HepG2 (cell line): ENCODE data around the gene FBXW12. TPM values are rescaled to one million over a fixed set of nuclear protein-coding genes. Genes with fewer than 3 reads are reported as not detected.

Experiments
- BRCA1 ChIP-seq: sonication (generic); formaldehyde crosslinking; IDR thresholded peaks from 2 replicates; pipeline ENCODE4 v1.4.0; 2020; ENCODE audit warnings: missing genetic modification reagents
- ELF3 ChIP-seq: IDR thresholded peaks from 2 replicates; pipeline ENCODE4 v1.6.1; 2016; ENCODE audit warnings: missing genetic modification reagents, missing compliant biosample characterization
- FOXA3 ChIP-seq: IDR thresholded peaks from 2 replicates; pipeline ENCODE4 v1.6.1; 2016; ENCODE audit warnings: missing genetic modification reagents, missing compliant biosample characterization
- GABPB1 ChIP-seq: IDR thresholded peaks from 2 replicates; pipeline ENCODE4 v1.6.1; 2016; ENCODE audit warnings: mild to moderate bottlenecking, missing genetic modification reagents, moderate library complexity, missing compliant biosample characterization
- HDAC2 ChIP-seq: sonication (generic); formaldehyde crosslinking; IDR thresholded peaks from 2 replicates; pipeline ENCODE4 v1.4.0; 2020; ENCODE audit warnings: missing genetic modification reagents
- HOXA3 ChIP-seq: sonication (generic); formaldehyde crosslinking; IDR thresholded peaks from 2 replicates; pipeline ENCODE4 v1.5.0; 2020; ENCODE audit warnings: missing genetic modification reagents
- NFKBIZ ChIP-seq: IDR thresholded peaks from 2 replicates; pipeline ENCODE4 v1.6.1; 2018; ENCODE audit warnings: missing genetic modification reagents, missing compliant biosample characterization
- PITX1 ChIP-seq: sonication (generic); formaldehyde crosslinking; IDR thresholded peaks from 2 replicates; pipeline ENCODE4 v1.5.1; 2020; ENCODE audit warnings: mild to moderate bottlenecking, missing genetic modification reagents
- SOX6 ChIP-seq, 2 experiments: fragments of 450-650 bp in 1 of 2; sonication (generic) in 1 of 2; formaldehyde crosslinking in 1 of 2; IDR thresholded peaks; 2 replicates each; pipeline versions ENCODE4 v1.4.0 to v1.6.1; 2017 to 2020; ENCODE audit warnings: antibody characterized with exemption in 1 of 2, mild to moderate bottlenecking in 1 of 2, missing genetic modification reagents in 1 of 2
- ZBTB42 ChIP-seq: sonication (generic); formaldehyde crosslinking; IDR thresholded peaks from 2 replicates; pipeline ENCODE4 v1.5.0; 2020; ENCODE audit warnings: mild to moderate bottlenecking, missing genetic modification reagents
- ZBTB7A ChIP-seq: sonication (generic); formaldehyde crosslinking; IDR thresholded peaks from 2 replicates; pipeline ENCODE4 v1.8.0; 2022; ENCODE audit warnings: mild to moderate bottlenecking, missing genetic modification reagents
- ZFP1 ChIP-seq: IDR thresholded peaks from 2 replicates; pipeline ENCODE4 v1.6.1; 2016
- ZNF496 ChIP-seq: sonication (generic); formaldehyde crosslinking; IDR thresholded peaks from 2 replicates; pipeline ENCODE4 v1.8.1; 2023; ENCODE audit warnings: mild to moderate bottlenecking, moderate library complexity, missing genetic modification reagents; ENCODE audit not compliant: insufficient replicate concordance
- ZNF570 ChIP-seq: sonication (generic); formaldehyde crosslinking; IDR thresholded peaks from 2 replicates; pipeline ENCODE4 v1.4.0; 2020; ENCODE audit warnings: mild to moderate bottlenecking, missing genetic modification reagents, borderline replicate concordance
- polyA plus RNA-seq, 8 experiments: library from polyadenylated mRNA; depleted of rRNA in 3 of 8; stranded (reverse) in 7 of 8; unstranded in 1 of 8; fragments of >200 nt; fragmentation: Illumina TruSeq in 4 of 8; extraction: Trizol in 4 of 8; gene quantifications; 2 replicates each; pipeline versions ENCODE4 v1.2.1 to v1.2.3, GENCODE V29; 2011 to 2016; ENCODE audit warnings: low read depth in 4 of 8, missing spikeins in 1 of 8, mixed read lengths in 1 of 8; ENCODE audit not compliant: insufficient read depth in 1 of 8
- total RNA-seq, 5 experiments: library from RNA; depleted of rRNA; stranded (reverse); fragments of >200 nt; fragmentation: Illumina TruSeq; extraction: Trizol; gene quantifications; 2 replicates each; pipeline ENCODE4 v1.2.3, GENCODE V29; 2016; ENCODE audit warnings: low read depth in 1 of 5
- TF ChIP-seq, protein P1 (sequence below): sonication (generic); formaldehyde crosslinking; IDR thresholded peaks from 2 replicates; pipeline ENCODE4 v1.4.0; 2020; ENCODE audit warnings: missing genetic modification reagents
- TF ChIP-seq, protein P2 (sequence below): sonication (generic); formaldehyde crosslinking; IDR thresholded peaks from 2 replicates; pipeline ENCODE4 v1.5.0; 2020; ENCODE audit warnings: missing genetic modification reagents
- TF ChIP-seq, protein P3 (sequence below): sonication (generic); formaldehyde crosslinking; IDR thresholded peaks from 2 replicates; pipeline ENCODE4 v1.5.1; 2020; ENCODE audit warnings: missing genetic modification reagents, mild to moderate bottlenecking, borderline replicate concordance
- TF ChIP-seq, protein P4 (sequence below): sonication (generic); formaldehyde crosslinking; IDR thresholded peaks from 2 replicates; pipeline ENCODE4 v1.4.0; 2020; ENCODE audit warnings: missing genetic modification reagents, borderline replicate concordance
- TF ChIP-seq, protein P5 (sequence below): sonication (generic); formaldehyde crosslinking; IDR thresholded peaks from 2 replicates; pipeline ENCODE4 v1.4.0; 2020; ENCODE audit warnings: missing genetic modification reagents

The FBXW12 gene
- total and polyA plus RNA-seq, 2 of the 13 experiments (the other 11 are each of a cell fraction or from before 2014, with no cell fraction given) = not detected

DNA sequence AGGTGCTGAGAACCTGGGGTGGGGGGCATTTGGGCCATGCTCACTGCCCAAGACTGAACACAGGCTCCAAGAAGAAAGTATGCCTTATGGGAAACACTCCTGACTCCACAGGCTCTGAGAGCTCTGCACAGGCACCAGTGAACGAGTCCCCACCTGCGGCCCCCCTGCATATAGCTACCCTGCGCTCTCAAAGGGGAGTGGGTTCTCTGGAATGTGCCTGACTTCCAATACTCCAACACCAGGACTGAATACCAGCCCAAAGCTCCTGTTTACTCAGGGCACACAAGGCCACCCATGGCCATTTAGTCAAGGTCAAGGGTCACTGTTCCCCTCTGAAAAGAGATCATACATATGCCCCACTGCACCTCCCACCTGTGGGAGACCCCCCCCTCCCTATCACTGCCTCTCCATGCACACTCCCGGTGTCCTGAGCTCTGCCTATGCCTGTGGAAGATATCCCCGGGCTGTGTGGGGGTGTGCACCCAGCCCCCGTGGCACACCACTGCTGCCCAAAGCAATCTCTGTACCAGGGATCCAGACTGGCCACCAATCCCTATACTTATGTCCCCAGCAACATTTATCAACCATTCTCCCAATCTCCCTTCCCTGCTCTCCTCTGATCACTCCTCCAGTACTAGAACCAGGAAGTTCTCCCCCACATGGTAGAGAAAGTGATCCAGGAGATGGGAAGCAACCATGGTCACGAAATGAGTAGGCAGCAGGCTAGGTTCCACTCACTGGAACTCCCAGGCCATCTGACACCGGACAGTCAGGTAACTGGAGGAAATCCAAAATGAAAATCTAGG lies 59.4 kb downstream of the FBXW12 start (continued):
- TF ChIP-seq, protein P1, sequence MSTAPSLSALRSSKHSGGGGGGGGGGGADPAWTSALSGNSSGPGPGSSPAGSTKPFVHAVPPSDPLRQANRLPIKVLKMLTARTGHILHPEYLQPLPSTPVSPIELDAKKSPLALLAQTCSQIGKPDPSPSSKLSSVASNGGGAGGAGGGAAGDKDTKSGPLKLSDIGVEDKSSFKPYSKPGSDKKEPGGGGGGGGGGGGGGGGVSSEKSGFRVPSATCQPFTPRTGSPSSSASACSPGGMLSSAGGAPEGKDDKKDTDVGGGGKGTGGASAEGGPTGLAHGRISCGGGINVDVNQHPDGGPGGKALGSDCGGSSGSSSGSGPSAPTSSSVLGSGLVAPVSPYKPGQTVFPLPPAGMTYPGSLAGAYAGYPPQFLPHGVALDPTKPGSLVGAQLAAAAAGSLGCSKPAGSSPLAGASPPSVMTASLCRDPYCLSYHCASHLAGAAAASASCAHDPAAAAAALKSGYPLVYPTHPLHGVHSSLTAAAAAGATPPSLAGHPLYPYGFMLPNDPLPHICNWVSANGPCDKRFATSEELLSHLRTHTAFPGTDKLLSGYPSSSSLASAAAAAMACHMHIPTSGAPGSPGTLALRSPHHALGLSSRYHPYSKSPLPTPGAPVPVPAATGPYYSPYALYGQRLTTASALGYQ = peak; percentile 90
- TF ChIP-seq ZBTB42 (CRISPR knock-in tag) (no peak), ZNF496 (CRISPR knock-in tag) (no peak), ZFP1 (CRISPR knock-in tag) (peak; percentile 53; the same call in 1 of the 2 replicates), PITX1 (CRISPR knock-in tag) (peak; percentile 90), NFKBIZ (CRISPR knock-in tag) (peak; percentile 82; the same call in 1 of the 2 replicates), ZNF570 (CRISPR knock-in tag) (no peak), SOX6 (IDR thresholded peaks at IDR 0.05) (no peak), SOX6 (CRISPR knock-in tag; IDR thresholded peaks at IDR 0.05) (peak; percentile 85), HOXA3 (CRISPR knock-in tag) (peak; percentile 92), BRCA1 (CRISPR knock-in tag) (no peak), ELF3 (CRISPR knock-in tag) (peak; percentile 65), HDAC2 (CRISPR knock-in tag) (peak; percentile 95), FOXA3 (CRISPR knock-in tag) (peak; percentile 97), ZBTB7A (peak; percentile 100), GABPB1 (peak; percentile 46)
- TF ChIP-seq, protein P2, sequence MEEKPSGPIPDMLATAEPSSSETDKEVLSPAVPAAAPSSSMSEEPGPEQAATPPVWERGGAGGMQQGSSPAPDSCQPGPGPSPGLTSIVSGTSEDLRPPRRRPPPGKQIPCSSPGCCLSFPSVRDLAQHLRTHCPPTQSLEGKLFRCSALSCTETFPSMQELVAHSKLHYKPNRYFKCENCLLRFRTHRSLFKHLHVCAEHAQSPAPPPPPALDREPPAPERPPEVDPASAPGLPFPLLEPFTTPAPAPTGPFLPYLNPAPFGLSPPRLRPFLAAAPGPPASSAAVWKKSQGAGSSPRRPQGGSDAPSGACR (CRISPR knock-in tag) = peak; percentile 79
- TF ChIP-seq, protein P3, sequence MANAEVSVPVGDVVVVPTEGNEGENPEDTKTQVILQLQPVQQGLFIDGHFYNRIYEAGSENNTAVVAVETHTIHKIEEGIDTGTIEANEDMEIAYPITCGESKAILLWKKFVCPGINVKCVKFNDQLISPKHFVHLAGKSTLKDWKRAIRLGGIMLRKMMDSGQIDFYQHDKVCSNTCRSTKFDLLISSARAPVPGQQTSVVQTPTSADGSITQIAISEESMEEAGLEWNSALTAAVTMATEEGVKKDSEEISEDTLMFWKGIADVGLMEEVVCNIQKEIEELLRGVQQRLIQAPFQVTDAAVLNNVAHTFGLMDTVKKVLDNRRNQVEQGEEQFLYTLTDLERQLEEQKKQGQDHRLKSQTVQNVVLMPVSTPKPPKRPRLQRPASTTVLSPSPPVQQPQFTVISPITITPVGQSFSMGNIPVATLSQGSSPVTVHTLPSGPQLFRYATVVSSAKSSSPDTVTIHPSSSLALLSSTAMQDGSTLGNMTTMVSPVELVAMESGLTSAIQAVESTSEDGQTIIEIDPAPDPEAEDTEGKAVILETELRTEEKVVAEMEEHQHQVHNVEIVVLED = peak; percentile 29; the same call in 1 of the 2 replicates
- TF ChIP-seq, protein P4, sequence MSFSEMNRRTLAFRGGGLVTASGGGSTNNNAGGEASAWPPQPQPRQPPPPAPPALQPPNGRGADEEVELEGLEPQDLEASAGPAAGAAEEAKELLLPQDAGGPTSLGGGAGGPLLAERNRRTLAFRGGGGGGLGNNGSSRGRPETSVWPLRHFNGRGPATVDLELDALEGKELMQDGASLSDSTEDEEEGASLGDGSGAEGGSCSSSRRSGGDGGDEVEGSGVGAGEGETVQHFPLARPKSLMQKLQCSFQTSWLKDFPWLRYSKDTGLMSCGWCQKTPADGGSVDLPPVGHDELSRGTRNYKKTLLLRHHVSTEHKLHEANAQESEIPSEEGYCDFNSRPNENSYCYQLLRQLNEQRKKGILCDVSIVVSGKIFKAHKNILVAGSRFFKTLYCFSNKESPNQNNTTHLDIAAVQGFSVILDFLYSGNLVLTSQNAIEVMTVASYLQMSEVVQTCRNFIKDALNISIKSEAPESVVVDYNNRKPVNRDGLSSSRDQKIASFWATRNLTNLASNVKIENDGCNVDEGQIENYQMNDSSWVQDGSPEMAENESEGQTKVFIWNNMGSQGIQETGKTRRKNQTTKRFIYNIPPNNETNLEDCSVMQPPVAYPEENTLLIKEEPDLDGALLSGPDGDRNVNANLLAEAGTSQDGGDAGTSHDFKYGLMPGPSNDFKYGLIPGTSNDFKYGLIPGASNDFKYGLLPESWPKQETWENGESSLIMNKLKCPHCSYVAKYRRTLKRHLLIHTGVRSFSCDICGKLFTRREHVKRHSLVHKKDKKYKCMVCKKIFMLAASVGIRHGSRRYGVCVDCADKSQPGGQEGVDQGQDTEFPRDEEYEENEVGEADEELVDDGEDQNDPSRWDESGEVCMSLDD = peak; percentile 98
- TF ChIP-seq, protein P5, sequence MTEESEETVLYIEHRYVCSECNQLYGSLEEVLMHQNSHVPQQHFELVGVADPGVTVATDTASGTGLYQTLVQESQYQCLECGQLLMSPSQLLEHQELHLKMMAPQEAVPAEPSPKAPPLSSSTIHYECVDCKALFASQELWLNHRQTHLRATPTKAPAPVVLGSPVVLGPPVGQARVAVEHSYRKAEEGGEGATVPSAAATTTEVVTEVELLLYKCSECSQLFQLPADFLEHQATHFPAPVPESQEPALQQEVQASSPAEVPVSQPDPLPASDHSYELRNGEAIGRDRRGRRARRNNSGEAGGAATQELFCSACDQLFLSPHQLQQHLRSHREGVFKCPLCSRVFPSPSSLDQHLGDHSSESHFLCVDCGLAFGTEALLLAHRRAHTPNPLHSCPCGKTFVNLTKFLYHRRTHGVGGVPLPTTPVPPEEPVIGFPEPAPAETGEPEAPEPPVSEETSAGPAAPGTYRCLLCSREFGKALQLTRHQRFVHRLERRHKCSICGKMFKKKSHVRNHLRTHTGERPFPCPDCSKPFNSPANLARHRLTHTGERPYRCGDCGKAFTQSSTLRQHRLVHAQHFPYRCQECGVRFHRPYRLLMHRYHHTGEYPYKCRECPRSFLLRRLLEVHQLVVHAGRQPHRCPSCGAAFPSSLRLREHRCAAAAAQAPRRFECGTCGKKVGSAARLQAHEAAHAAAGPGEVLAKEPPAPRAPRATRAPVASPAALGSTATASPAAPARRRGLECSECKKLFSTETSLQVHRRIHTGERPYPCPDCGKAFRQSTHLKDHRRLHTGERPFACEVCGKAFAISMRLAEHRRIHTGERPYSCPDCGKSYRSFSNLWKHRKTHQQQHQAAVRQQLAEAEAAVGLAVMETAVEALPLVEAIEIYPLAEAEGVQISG = peak; percentile 78
